K562 (cell line): Measurements from ENCODE around the gene OR1I1.

ENCODE experiments used
- CTCF ChIP-seq, 3 experiments: IDR thresholded peaks in 2 of 3; conservative IDR thresholded peaks in 1 of 3; 2 replicates each; pipeline ENCODE4 v1.5.1; 2011 to 2012; ENCODE audit warnings: low read length in 3 of 3, mild to moderate bottlenecking in 3 of 3, control low read depth in 2 of 3, improper control_type of control experiment in 1 of 3, inconsistent platforms in 1 of 3, low read depth in 1 of 3, mixed read lengths in 1 of 3, moderate library complexity in 1 of 3; ENCODE audit not compliant: insufficient read depth in 2 of 3
- JUN ChIP-seq, 2 experiments: sonication (generic) in 1 of 2; formaldehyde crosslinking in 1 of 2; IDR thresholded peaks; 2 replicates each; pipeline versions ENCODE4 v1.6.1 to v1.8.0; 2012 to 2022; ENCODE audit warnings: borderline replicate concordance in 2 of 2, mild to moderate bottlenecking in 2 of 2, improper control_type of control experiment in 1 of 2, low read depth in 1 of 2, low read length in 1 of 2, missing genetic modification reagents in 1 of 2
- JUND ChIP-seq, 2 experiments: IDR thresholded peaks; 2 replicates in 1 of 2; 3 replicates in 1 of 2; pipeline ENCODE4 v1.6.1; 2011; ENCODE audit warnings: borderline replicate concordance in 2 of 2, low read depth in 2 of 2, low read length in 2 of 2, improper control_type of control experiment in 1 of 2, missing biosample characterization in 1 of 2, missing genetic modification characterization in 1 of 2, missing genetic modification reagents in 1 of 2
- NFYB ChIP-seq: IDR thresholded peaks from 2 replicates; pipeline ENCODE4 v1.6.1; 2011; ENCODE audit warnings: mild to moderate bottlenecking, moderate library complexity; ENCODE audit not compliant: insufficient read length; ENCODE audit errors: extremely low read depth
- NR3C1 ChIP-seq: sonication (generic); formaldehyde crosslinking; IDR thresholded peaks from 2 replicates; pipeline ENCODE4 v1.8.1; 2022; ENCODE audit warnings: missing genetic modification reagents
- TAF15 ChIP-seq: fragments of 200-400 bp; formaldehyde crosslinking; IDR thresholded peaks from 2 replicates; pipeline ENCODE4 v1.6.1; 2017; ENCODE audit warnings: mild to moderate bottlenecking, low read depth, low read length, moderate library complexity
- YY1 ChIP-seq, 3 experiments: IDR thresholded peaks; 2 replicates each; pipeline ENCODE4 v1.6.1; 2011; ENCODE audit warnings: low read length in 2 of 3, mild to moderate bottlenecking in 2 of 3, moderate library complexity in 2 of 3, borderline replicate concordance in 1 of 3, control low read depth in 1 of 3, low read depth in 1 of 3; ENCODE audit not compliant: insufficient read depth in 3 of 3, insufficient replicate concordance in 2 of 3, control insufficient read depth in 1 of 3, insufficient read length in 1 of 3; ENCODE audit errors: extremely low read depth in 1 of 3
- ZBTB7A ChIP-seq: IDR thresholded peaks from 2 replicates; pipeline ENCODE4 v1.6.1; 2011; ENCODE audit warnings: low read depth, mild to moderate bottlenecking, low read length, moderate library complexity, borderline replicate concordance; ENCODE audit not compliant: control insufficient read depth
- ZFP36 ChIP-seq: fragments of 150-350 bp; IDR thresholded peaks from 2 replicates; pipeline ENCODE4 v1.6.1; 2018; ENCODE audit warnings: low read length, low read depth; ENCODE audit not compliant: partially characterized antibody
- ZNF561 ChIP-seq: fragments of 450-650 bp; formaldehyde crosslinking; conservative IDR thresholded peaks from 2 replicates; pipeline ENCODE4 v1.4.0; 2020; ENCODE audit warnings: mild to moderate bottlenecking, moderate library complexity
- ZNF778 ChIP-seq: fragments of 450-650 bp; formaldehyde crosslinking; IDR thresholded peaks from 2 replicates; pipeline ENCODE4 v1.4.0; 2020; ENCODE audit warnings: mild to moderate bottlenecking, moderate library complexity
- TF ChIP-seq, protein P1 (sequence below): sonication (generic); formaldehyde crosslinking; IDR thresholded peaks from 2 replicates; pipeline ENCODE4 v1.8.1; 2023; ENCODE audit warnings: mild to moderate bottlenecking, missing genetic modification reagents

DNA sequence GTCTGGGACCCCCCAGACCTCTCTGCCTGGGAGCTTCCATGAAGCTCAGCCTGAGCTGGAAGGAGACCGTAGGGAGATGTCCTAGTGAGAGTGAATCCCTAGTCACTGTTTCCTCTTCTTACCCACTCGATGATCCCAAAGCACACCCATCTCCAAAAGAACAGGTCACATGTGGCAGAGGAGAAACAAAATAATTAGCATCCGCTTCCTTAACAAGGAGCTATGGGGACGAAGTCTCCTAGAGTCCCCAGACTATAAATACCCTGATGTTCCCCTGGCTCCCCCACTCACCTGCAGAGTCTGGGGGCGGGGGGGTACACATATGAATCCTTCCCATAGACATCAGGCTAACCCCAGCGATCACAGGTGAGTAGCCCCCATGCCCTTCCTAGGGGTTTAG lies at the start of gene OR1I1:
- TF ChIP-seq ZNF561, result no peak
- TF ChIP-seq JUN (IDR thresholded peaks at IDR 0.05; ENCODE audit: borderline replicate concordance, low read depth, low read length), result no peak
- TF ChIP-seq JUN (CRISPR knock-in tag; IDR thresholded peaks at IDR 0.05; ENCODE audit: borderline replicate concordance), result no peak
- no peak for TF ChIP-seq ZFP36
- no peak for TF ChIP-seq ZBTB7A
- TF ChIP-seq JUND (IDR thresholded peaks at IDR 0.05; ENCODE audit: borderline replicate concordance, low read depth, low read length), result no peak
- no peak for TF ChIP-seq JUND (tag; IDR thresholded peaks at IDR 0.05; ENCODE audit: borderline replicate concordance, low read depth, low read length)
- TF ChIP-seq ZNF778 (CRISPR knock-in tag), result no peak
- TF ChIP-seq YY1 (IDR thresholded peaks at IDR 0.05; ENCODE audit: borderline replicate concordance in 1 of 3, control insufficient read depth in 1 of 3, extremely low read depth in 1 of 3, insufficient read depth in 3 of 3, insufficient read length in 1 of 3, insufficient replicate concordance in 2 of 3, low read depth in 1 of 3, low read length in 2 of 3), result no peak
- no peak for TF ChIP-seq TAF15
- TF ChIP-seq, protein P1, sequence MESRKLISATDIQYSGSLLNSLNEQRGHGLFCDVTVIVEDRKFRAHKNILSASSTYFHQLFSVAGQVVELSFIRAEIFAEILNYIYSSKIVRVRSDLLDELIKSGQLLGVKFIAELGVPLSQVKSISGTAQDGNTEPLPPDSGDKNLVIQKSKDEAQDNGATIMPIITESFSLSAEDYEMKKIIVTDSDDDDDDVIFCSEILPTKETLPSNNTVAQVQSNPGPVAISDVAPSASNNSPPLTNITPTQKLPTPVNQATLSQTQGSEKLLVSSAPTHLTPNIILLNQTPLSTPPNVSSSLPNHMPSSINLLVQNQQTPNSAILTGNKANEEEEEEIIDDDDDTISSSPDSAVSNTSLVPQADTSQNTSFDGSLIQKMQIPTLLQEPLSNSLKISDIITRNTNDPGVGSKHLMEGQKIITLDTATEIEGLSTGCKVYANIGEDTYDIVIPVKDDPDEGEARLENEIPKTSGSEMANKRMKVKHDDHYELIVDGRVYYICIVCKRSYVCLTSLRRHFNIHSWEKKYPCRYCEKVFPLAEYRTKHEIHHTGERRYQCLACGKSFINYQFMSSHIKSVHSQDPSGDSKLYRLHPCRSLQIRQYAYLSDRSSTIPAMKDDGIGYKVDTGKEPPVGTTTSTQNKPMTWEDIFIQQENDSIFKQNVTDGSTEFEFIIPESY, result no peak
- TF ChIP-seq CTCF (IDR thresholded peaks at IDR 0.05 in 2 of 3, conservative IDR thresholded peaks at IDR 0.05 in 1 of 3; ENCODE audit: insufficient read depth in 2 of 3, low read depth in 1 of 3, low read length in 3 of 3), result no peak
- TF ChIP-seq NR3C1, result no peak
- TF ChIP-seq NFYB, result no peak
